Esophagus mucosa (tissue), 1 donor: ENCODE results near the gene C2orf74. TPM values are rescaled to one million over a fixed set of nuclear protein-coding genes. Genes with fewer than 3 reads are reported as not detected.
A peak's percentile ranks its signal among the peaks of the same experiment; 100 is the strongest.
"Not testable (repeated sequence)": the region's sequence is repeated elsewhere in the genome, so short reads cannot be mapped to it uniquely, and the experiment has no call there.

Source experiments
- ATAC-seq: fragments of 200-7000 bp; cut with Tn5 transposase; one replicate; pipeline ENCODE4 v1.9.1; 2020
- total RNA-seq: library from RNA; stranded (reverse); gene quantifications from one replicate; pipeline ENCODE4 v1.2.4, GENCODE V29; 2023
- donor health status: DM: yes; HTN: yes; CAD: no.

C2orf74 gene
- total RNA-seq, 1 donor from 2014 or later = 2.9 TPM

- ATAC-seq = no peak
These were observed 13.0 kb downstream of the C2orf74 start for GRCh38 chr2:61175036-61175435.

GRCh38 chr2:61176755-61177726 lies 15.1 kb downstream of the C2orf74 start:
- peak; percentile 93 for ATAC-seq

GRCh38 chr2:61177727-61178549 lies 15.9 kb downstream of the C2orf74 start:
- peak; percentile 12 for ATAC-seq

GRCh38 chr2:61178603-61179545 lies 16.9 kb downstream of the C2orf74 start:
- no peak for ATAC-seq

GRCh38 chr2:61179701-61180639 lies 18.0 kb downstream of the C2orf74 start:
- peak; percentile 5 for ATAC-seq

- ATAC-seq = no peak
These were observed 18.7 kb downstream of the C2orf74 start for GRCh38 chr2:61180686-61181085.

- ATAC-seq = no peak
These were observed 19.5 kb downstream of the C2orf74 start for GRCh38 chr2:61181382-61182058.

- no peak for ATAC-seq
These were observed 20.0 kb downstream of the C2orf74 start for GRCh38 chr2:61182059-61182383.

- no peak for ATAC-seq
These were observed 21.8 kb downstream of the C2orf74 start for GRCh38 chr2:61183795-61184194.

GRCh38 chr2:61184263-61184662 lies 22.3 kb downstream of the C2orf74 start:
- no peak for ATAC-seq

- no peak for ATAC-seq
These were observed 23.3 kb downstream of the C2orf74 start for GRCh38 chr2:61185231-61185728.

GRCh38 chr2:61187085-61187484 lies 25.1 kb downstream of the C2orf74 start:
- ATAC-seq = no peak

- ATAC-seq = peak; percentile 81
These were observed 31.9 kb downstream of the C2orf74 start for GRCh38 chr2:61193670-61194561.

- ATAC-seq = not testable (repeated sequence)
These were observed 32.7 kb downstream of the C2orf74 start for GRCh38 chr2:61194646-61195045.

GRCh38 chr2:61196671-61197070 lies 34.7 kb downstream of the C2orf74 start:
- peak; percentile 41 for ATAC-seq

GRCh38 chr2:61205132-61205531 lies 43.1 kb downstream of the C2orf74 start:
- no peak for ATAC-seq

- ATAC-seq = peak; percentile 98
These were observed 48.5 kb downstream of the C2orf74 start for GRCh38 chr2:61210332-61210981.

- ATAC-seq = no peak
These were observed 52.2 kb downstream of the C2orf74 start for GRCh38 chr2:61214171-61214570.
